K562 (cell line): ENCODE data around the gene SLC28A1. TPM values are rescaled to one million over a fixed set of nuclear protein-coding genes. Genes with fewer than 3 reads are reported as not detected.

ENCODE experiments used
- ATAC-seq: fragments of 200-7000 bp; cut with Tn5 transposase; 3 replicates; pipeline ENCODE4 v1.9.1; 2020; ENCODE audit warnings: moderate library complexity
- BruUV-seq: library from RNA; stranded (reverse); fragments of 400-500 nt; replicated peaks from 2 replicates; lab custom pipeline; 2021; lab: Mats Ljungman, UMichigan
- CTCF ChIA-PET: fragments of 300-600 bp; formaldehyde crosslinking; extraction: SDS; loops from one replicate; lab custom pipeline; 2021; ENCODE audit warnings: low intra/inter-chr PET ratio; lab: Yijun Ruan, JAX
- POLR2A ChIA-PET: fragments of 300-600, 350-650 bp; sonication (Branson Sonifier 250); formaldehyde crosslinking; extraction: SDS; loops from one replicate; lab custom pipeline; 2021; ENCODE audit warnings: antibody characterized with exemption, inconsistent platforms; lab: Yijun Ruan, JAX
- DNase-seq, 4 experiments: peaks; one replicate each; pipeline versions ENCODE4 v3.0.0 to v3.0.0-alpha.2; 2011 to 2018; ENCODE audit warnings: low spot score in 3 of 4, mixed read lengths in 3 of 4; ENCODE audit errors: extremely low read depth in 1 of 4
- FAIRE-seq: peaks from 2 replicates; lab custom pipeline; 2011; peaks lifted over from hg19 to GRCh38; lab: Jason Lieb, UNC
- H2AFZ ChIP-seq: 2 replicates; pipeline ENCODE4 v1.6.0; 2011; ENCODE audit warnings: low read depth, low read length, control low read depth, inconsistent platforms
- H3K27ac ChIP-seq: fragments of 200-600 bp; 3 replicates; pipeline ENCODE4 v1.8.0; 2011; ENCODE audit warnings: low read depth, mild to moderate bottlenecking, control low read depth, inconsistent platforms, low read length, moderate library complexity, mixed read lengths; ENCODE audit errors: extremely low read depth
- H3K27me3 ChIP-seq, 2 experiments: fragments of 300-600 bp in 1 of 2; 2 replicates in 1 of 2; 3 replicates in 1 of 2; pipeline versions ENCODE4 v1.6.0 to v1.8.0; 2011; ENCODE audit warnings: inconsistent platforms in 2 of 2, low read length in 2 of 2, mild to moderate bottlenecking in 1 of 2, mixed read lengths in 1 of 2, moderate library complexity in 1 of 2; ENCODE audit not compliant: control insufficient read depth in 2 of 2, insufficient read depth in 2 of 2
- H3K36me3 ChIP-seq: fragments of 300-600 bp; 3 replicates; pipeline ENCODE4 v1.8.0; 2011; ENCODE audit warnings: mild to moderate bottlenecking, low read length, inconsistent platforms; ENCODE audit not compliant: control insufficient read depth, insufficient read depth
- H3K4me1 ChIP-seq, 2 experiments: fragments of 200-600 bp in 1 of 2; replicated peaks in 1 of 2; 2 replicates in 1 of 2; 3 replicates in 1 of 2; pipeline versions ENCODE4 v1.5.1 to v1.8.0; 2011; ENCODE audit warnings: inconsistent platforms in 2 of 2, low read length in 2 of 2, mild to moderate bottlenecking in 1 of 2, mixed read lengths in 1 of 2, moderate library complexity in 1 of 2; ENCODE audit not compliant: control insufficient read depth in 2 of 2, insufficient read depth in 2 of 2
- H3K4me2 ChIP-seq: 2 replicates; pipeline ENCODE4 v1.6.1; 2011; ENCODE audit warnings: low read length, control low read depth, inconsistent platforms, mixed read lengths; ENCODE audit not compliant: insufficient read depth
- H3K4me3 ChIP-seq: fragments of 200-600 bp; sonication (generic), shearing (Covaris generic); 2 replicates; pipeline ENCODE4 v1.5.1; 2016; ENCODE audit warnings: control low read depth, inconsistent platforms
- H3K79me2 ChIP-seq: fragments of 200-600 bp; 3 replicates; pipeline ENCODE4 v1.8.0; 2011; ENCODE audit warnings: low read length, inconsistent platforms; ENCODE audit not compliant: control insufficient read depth, insufficient read depth
- H3K9ac ChIP-seq, 2 experiments: 2 replicates each; pipeline versions ENCODE4 v1.6.0 to v1.6.1; 2011; ENCODE audit warnings: low read depth in 2 of 2, low read length in 2 of 2, control low read depth in 1 of 2, inconsistent platforms in 1 of 2, mild to moderate bottlenecking in 1 of 2, mixed read lengths in 1 of 2; ENCODE audit not compliant: insufficient read depth in 1 of 2
- H3K9me1 ChIP-seq: one replicate; pipeline ENCODE4 v1.6.0; 2011; ENCODE audit warnings: inconsistent platforms, mild to moderate bottlenecking, low read length, moderate library complexity; ENCODE audit not compliant: control insufficient read depth, insufficient read depth
- H3K9me3 ChIP-seq: replicated peaks from 2 replicates; pipeline ENCODE4 v1.5.1; 2011; ENCODE audit warnings: low read depth, low read length, inconsistent platforms; ENCODE audit not compliant: control insufficient read depth, insufficient read depth
- H4K20me1 ChIP-seq: replicated peaks from 2 replicates; pipeline ENCODE4 v1.6.1; 2011; ENCODE audit warnings: low read length, inconsistent platforms, mixed read lengths; ENCODE audit not compliant: control insufficient read depth, insufficient read depth
- CTBP1 ChIP-seq: fragments of 450-650 bp; IDR thresholded peaks from 2 replicates; pipeline ENCODE4 v1.6.1; 2016; ENCODE audit warnings: borderline replicate concordance
- MYC ChIP-seq, 2 experiments: fragments of 250-450 bp in 1 of 2; sonication (Bioruptor Pico) in 1 of 2; IDR thresholded peaks; 2 replicates each; pipeline versions ENCODE4 v1.5.1 to v1.6.1; 2012 to 2021; ENCODE audit warnings: low read depth in 2 of 2, borderline replicate concordance in 1 of 2, improper control_type of control experiment in 1 of 2, low read length in 1 of 2, mild to moderate bottlenecking in 1 of 2, moderate library complexity in 1 of 2
- SPI1 ChIP-seq: IDR thresholded peaks from 2 replicates; pipeline ENCODE4 v1.6.1; 2011; ENCODE audit warnings: low read depth, low read length, control low read depth, borderline replicate concordance
- ZNF384 ChIP-seq: IDR thresholded peaks from 2 replicates; pipeline ENCODE4 v1.6.1; 2012; ENCODE audit warnings: low read depth, low read length, improper control_type of control experiment
- WGBS: fragments of 100-300 bp; shearing (Covaris generic); methylation state at CpG from one replicate; pipeline ENCODE4 v1.1.6; 2016; ENCODE audit warnings: low coverage, mixed read lengths; ENCODE audit not compliant: insufficient coverage; ENCODE audit errors: missing lambda C conversion rate; 5-methylcytosine and 5-hydroxymethylcytosine counted together
- in situ Hi-C: fragments of 300-500 bp; cut with MboI; formaldehyde crosslinking; loops from 4 replicates; pipeline ENCODE4 v1.15.0; 2018; ENCODE audit warnings: inconsistent platforms, mixed read lengths
- intact Hi-C: fragments of 100-400 bp; cut with micrococcal nuclease; formaldehyde crosslinking; loops from 2 replicates; pipeline ENCODE4 v1.14.2; 2022
- polyA plus RNA-seq, 8 experiments: library from polyadenylated mRNA; depleted of rRNA in 4 of 8; stranded (reverse) in 5 of 8; unstranded in 3 of 8; fragments of >200 nt; fragmentation: Nextera tagmentation in 2 of 8; fragmentation: Illumina TruSeq in 1 of 8; extraction: Ambion mirVana in 2 of 8; extraction: Trizol in 1 of 8; gene quantifications; 2 replicates each; pipeline versions ENCODE4 v1.2.1 to v1.2.3, GENCODE V29; 2011 to 2014; ENCODE audit warnings: inconsistent platforms in 1 of 8, missing spikeins in 1 of 8
- total RNA-seq, 7 experiments: library from RNA; depleted of rRNA in 6 of 7; stranded (reverse); fragments of >200 nt in 6 of 7; fragmentation: Illumina TruSeq in 2 of 7; extraction: Trizol in 2 of 7; gene quantifications; 2 replicates each; pipeline versions ENCODE4 v1.2.1 to v1.2.3, GENCODE V29; 2011 to 2021; ENCODE audit warnings: low replicate concordance in 1 of 7
- TF ChIP-seq, protein P1 (sequence below): fragments of 450-650 bp; IDR thresholded peaks from 2 replicates; pipeline ENCODE4 v1.6.1; 2016; ENCODE audit warnings: low read depth

Gene SLC28A1
- total and polyA plus RNA-seq, 9 of the 15 experiments (the other 6 are each of a cell fraction or from before 2014, with no cell fraction given): 0.04 TPM; not detected in 8

DNA sequence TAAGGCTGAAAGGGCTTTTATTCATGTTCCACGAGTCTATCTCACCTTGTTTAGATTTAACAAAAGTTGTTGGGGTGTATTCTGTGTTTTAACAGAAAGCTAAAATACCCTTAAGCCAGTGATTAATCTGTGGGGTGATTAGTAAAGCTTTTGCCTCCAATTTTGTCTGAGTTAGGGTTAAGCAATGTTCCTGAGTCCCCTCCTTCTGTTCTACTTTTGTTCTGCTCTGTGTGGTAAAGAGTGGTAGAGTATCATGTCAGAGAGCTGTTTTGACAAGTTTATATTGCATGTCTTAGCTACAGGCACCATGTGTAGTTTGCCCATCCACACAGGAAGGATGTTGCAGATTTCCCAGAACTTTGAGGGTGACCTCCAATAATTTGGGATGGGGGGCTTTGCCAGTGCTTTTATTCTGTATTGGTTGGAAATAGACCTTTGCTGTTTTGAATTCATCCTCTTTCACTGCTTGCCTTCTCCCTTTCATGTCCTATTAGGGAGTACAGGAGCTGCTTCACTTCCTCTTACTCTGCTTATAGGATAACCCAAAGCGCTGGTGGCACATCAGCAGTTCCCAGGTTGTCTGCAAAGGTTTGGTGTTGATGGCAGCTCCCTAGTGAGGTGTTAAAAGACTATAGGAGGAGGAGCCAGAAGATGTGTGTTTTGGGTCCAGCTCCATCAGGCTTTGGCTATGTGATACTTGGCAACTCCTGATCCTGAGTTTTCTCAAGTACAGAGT lies 104.6 kb downstream of the SLC28A1 start:
- CTCF ChIA-PET: no interaction called here
- no peak overlapping the region for H3K4me2 ChIP-seq
- peaks cover 0 to 15% of the 10 kb centered on the region in 2 experiments; a peak in 4 of 5 replicates for H3K4me1 ChIP-seq
- H3K9me3 ChIP-seq: no peaks in the 10 kb centered on the region
- FAIRE-seq (no peak), DNase-seq (no peak), ATAC-seq (no peak)
- peaks cover 90% of the 10 kb centered on the region for H3K79me2 ChIP-seq
- H2AFZ ChIP-seq: no peak overlapping the region
- POLR2A ChIA-PET: interaction anchor here (0.7 to 2.9 kb wide), 6 partner anchors 8 to 218 kb away, joined by 3 to 10 read pairs (median 8); no protein-coding TSS in a partner anchor
- in situ Hi-C loops: no loop called here
- peaks cover 8% of the 10 kb centered on the region; the same call in 1 of the 3 replicates for H3K36me3 ChIP-seq
- H4K20me1 ChIP-seq: peaks cover 11% of the 10 kb centered on the region; the same call in 1 of the 2 replicates
- intact Hi-C loops: no loop called here
- H3K27me3 ChIP-seq: no peaks in the 10 kb centered on the region
- H3K4me3 ChIP-seq: no peak overlapping the region
- 55% methylated on average over 2 of the region's 2 CpGs for WGBS
- no peak overlapping the region for H3K27ac ChIP-seq
- TF ChIP-seq SPI1 (peak; percentile 53), MYC (IDR thresholded peaks at IDR 0.05; ENCODE audit: low read depth, low read length) (no peak), MYC (CRISPR knock-in tag; IDR thresholded peaks at IDR 0.05; ENCODE audit: borderline replicate concordance, low read depth) (no peak)
- TF ChIP-seq, all 486 proteins: peak for 1
- no peak overlapping the region for H3K9ac ChIP-seq
- H3K9me1 ChIP-seq: no peaks in the 10 kb centered on the region
- BruUV-seq: no TSS peak

DNA sequence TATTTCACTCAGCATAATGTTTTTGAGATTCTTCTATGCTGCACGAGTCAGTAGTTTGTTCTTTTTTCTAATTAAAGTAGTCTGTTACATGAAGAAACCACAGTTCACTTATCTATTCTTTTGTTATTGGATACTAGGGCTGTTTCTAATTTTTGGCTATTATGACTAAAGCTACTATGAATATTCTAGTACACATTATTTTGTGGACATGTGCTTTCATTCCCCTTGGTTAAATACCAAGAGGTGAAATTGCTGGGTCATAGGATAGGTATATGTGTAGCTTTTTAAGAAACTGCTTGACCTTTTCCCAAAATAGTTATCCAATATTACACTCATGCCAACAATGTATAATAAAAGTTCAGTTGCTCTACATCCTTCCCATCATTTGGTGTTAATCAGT lies 106.0 kb downstream of the SLC28A1 start:
- no peak overlapping the region for H3K4me3 ChIP-seq
- peaks cover 11% of the 10 kb centered on the region; the same call in 1 of the 2 replicates for H4K20me1 ChIP-seq
- DNase-seq: no peak
- FAIRE-seq: no peak
- no peaks in the 10 kb centered on the region for H3K9me1 ChIP-seq
- BruUV-seq: no TSS peak
- peaks cover 0 to 12% of the 10 kb centered on the region in 2 experiments; a peak in 3 of 5 replicates for H3K4me1 ChIP-seq
- no peaks in the 10 kb centered on the region for H3K9me3 ChIP-seq
- no peaks in the 10 kb centered on the region for H3K27me3 ChIP-seq
- no peak overlapping the region for H3K9ac ChIP-seq
- POLR2A ChIA-PET: interaction anchor here (1.5 to 2.6 kb wide), 3 partner anchors 9 to 16 kb away, joined by 4 to 8 read pairs (median 6); no protein-coding TSS in a partner anchor
- in situ Hi-C loops (no loop called here), intact Hi-C loops (no loop called here)
- no peak overlapping the region for H2AFZ ChIP-seq
- no peak overlapping the region for H3K27ac ChIP-seq
- no peak for ATAC-seq
- peaks cover 8% of the 10 kb centered on the region; the same call in 1 of the 3 replicates for H3K36me3 ChIP-seq
- peaks cover 88% of the 10 kb centered on the region for H3K79me2 ChIP-seq
- H3K4me2 ChIP-seq: no peak overlapping the region
- CTCF ChIA-PET: no interaction called here
- 88% methylated on average over 1 of the region's 1 CpG for WGBS
- TF ChIP-seq, protein P1, sequence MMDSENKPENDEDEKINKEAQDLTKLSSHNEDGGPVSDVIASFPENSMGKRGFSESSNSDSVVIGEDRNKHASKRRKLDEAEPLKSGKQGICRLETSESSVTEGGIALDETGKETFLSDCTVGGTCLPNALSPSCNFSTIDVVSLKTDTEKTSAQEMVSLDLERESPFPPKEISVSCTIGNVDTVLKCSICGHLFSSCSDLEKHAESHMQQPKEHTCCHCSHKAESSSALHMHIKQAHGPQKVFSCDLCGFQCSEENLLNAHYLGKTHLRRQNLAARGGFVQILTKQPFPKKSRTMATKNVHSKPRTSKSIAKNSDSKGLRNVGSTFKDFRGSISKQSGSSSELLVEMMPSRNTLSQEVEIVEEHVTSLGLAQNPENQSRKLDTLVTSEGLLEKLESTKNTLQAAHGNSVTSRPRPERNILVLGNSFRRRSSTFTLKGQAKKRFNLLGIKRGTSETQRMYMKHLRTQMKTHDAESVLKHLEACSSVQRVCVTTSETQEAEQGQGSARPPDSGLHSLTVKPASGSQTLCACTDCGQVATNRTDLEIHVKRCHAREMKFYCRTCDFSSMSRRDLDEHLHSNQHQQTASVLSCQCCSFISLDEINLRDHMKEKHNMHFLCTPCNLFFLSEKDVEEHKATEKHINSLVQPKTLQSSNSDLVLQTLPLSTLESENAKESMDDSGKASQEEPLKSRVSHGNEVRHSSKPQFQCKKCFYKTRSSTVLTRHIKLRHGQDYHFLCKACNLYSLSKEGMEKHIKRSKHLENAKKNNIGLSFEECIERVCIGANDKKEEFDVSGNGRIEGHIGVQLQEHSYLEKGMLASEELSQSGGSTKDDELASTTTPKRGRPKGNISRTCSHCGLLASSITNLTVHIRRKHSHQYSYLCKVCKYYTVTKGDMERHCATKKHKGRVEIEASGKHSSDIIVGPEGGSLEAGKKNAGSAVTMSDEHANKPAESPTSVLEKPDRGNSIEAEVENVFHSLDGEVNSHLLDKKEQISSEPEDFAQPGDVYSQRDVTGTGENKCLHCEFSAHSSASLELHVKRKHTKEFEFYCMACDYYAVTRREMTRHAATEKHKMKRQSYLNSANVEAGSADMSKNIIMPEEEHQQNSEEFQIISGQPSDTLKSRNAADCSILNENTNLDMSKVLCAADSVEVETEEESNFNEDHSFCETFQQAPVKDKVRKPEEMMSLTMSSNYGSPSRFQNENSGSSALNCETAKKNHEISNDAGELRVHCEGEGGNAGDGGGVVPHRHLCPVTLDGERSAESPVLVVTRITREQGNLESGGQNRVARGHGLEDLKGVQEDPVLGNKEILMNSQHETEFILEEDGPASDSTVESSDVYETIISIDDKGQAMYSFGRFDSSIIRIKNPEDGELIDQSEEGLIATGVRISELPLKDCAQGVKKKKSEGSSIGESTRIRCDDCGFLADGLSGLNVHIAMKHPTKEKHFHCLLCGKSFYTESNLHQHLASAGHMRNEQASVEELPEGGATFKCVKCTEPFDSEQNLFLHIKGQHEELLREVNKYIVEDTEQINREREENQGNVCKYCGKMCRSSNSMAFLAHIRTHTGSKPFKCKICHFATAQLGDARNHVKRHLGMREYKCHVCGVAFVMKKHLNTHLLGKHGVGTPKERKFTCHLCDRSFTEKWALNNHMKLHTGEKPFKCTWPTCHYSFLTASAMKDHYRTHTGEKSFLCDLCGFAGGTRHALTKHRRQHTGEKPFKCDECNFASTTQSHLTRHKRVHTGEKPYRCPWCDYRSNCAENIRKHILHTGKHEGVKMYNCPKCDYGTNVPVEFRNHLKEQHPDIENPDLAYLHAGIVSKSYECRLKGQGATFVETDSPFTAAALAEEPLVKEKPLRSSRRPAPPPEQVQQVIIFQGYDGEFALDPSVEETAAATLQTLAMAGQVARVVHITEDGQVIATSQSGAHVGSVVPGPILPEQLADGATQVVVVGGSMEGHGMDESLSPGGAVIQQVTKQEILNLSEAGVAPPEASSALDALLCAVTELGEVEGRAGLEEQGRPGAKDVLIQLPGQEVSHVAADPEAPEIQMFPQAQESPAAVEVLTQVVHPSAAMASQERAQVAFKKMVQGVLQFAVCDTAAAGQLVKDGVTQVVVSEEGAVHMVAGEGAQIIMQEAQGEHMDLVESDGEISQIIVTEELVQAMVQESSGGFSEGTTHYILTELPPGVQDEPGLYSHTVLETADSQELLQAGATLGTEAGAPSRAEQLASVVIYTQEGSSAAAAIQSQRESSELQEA: no peak
- TF ChIP-seq ZNF384 (no peak), CTBP1 (no peak)
